Left cardiac atrium (tissue), 4 donors: ENCODE data around the gene LITAF. TPM values are rescaled to one million over a fixed set of nuclear protein-coding genes. Genes with fewer than 3 reads are reported as not detected.

Experiments used
- ATAC-seq, 2 donors: fragments of 200-7000 bp; cut with Tn5 transposase; one replicate each; pipeline ENCODE4 v1.9.1; 2020; ENCODE audit warnings: mild to moderate bottlenecking in 2 of 2, moderate library complexity in 2 of 2
- DNase-seq: peaks from one replicate; pipeline ENCODE4 v3.0.0-alpha.2; 2020
- intact Hi-C, 2 donors: fragments of 100-400 bp; cut with DNase I; formaldehyde crosslinking; loops; one replicate each; pipeline versions ENCODE4 v1.14.1 to v1.15.1; 2022 to 2023
- long read RNA-seq: library from polyadenylated mRNA; unstranded; transcript quantifications from one replicate; pipeline ENCODE4 v2.0.0, GENCODE V29; 2021
- total RNA-seq, 2 donors: library from RNA; stranded (reverse); fragmentation: NEBNext Ultra II Directional; extraction: Animal tissue kit (Norgen Biotek cat#: 25700); gene quantifications; one replicate each; pipeline ENCODE4 v1.2.1, GENCODE V29; 2021
- donor health status: DM: no; HTN: yes; CAD: no.
- donor health status: DM: no; HTN: yes; CAD: no; lungs with severe emphysema.
- donor health status: DM: yes; HTN: yes; CAD: no.
- donor health status: Dilated cardiomyopathy.

Gene LITAF
- total RNA-seq, result 10 to 100 TPM; 76.3 to 86.0 TPM
- long read RNA-seq, transcript LITAF-221 (4 exons, 2,467 nt), result major isoform, 37 of 90 reads
- long read RNA-seq, partial matches to known transcripts, result 7 of 90 reads
- long read RNA-seq, other reads (novel, unspliced or antisense), result 41 of 90 reads

GRCh38 chr16:11586856-11587642 lies at the start of gene LITAF:
LITAF (minus strand) TSS chr16:11586919; CDS start chr16:11556730, 30,189 bp downstream.
- DNase-seq, result peak; percentile 74
- intact Hi-C loops, result no loop called here
- ATAC-seq, result peak; percentile 88 to 90

- intact Hi-C loops, result no loop called here
- no peak for ATAC-seq
Measured at GRCh38 chr16:11636172-11636721, 49.5 kb upstream of the LITAF start.

GRCh38 chr16:11635679-11636171 lies 49.0 kb upstream of the LITAF start:
- ATAC-seq (no peak), DNase-seq (no peak)
- intact Hi-C loops, result no loop called here

More at GRCh38 chr16:11636172-11636721, 49.5 kb upstream of the LITAF start:
- DNase-seq, result no peak

GRCh38 chr16:11635113-11635652 lies 48.5 kb upstream of the LITAF start:
- ATAC-seq, result no peak
- no peak for DNase-seq
- intact Hi-C loops, result no loop called here

GRCh38 chr16:11634312-11634711 lies 47.6 kb upstream of the LITAF start:
- ATAC-seq (no peak), DNase-seq (no peak)
- intact Hi-C loops, result no loop called here

- intact Hi-C loops, result no loop called here
- DNase-seq, result no peak
- no peak for ATAC-seq
Measured at GRCh38 chr16:11633113-11633512, 46.4 kb upstream of the LITAF start.

GRCh38 chr16:11632455-11632939 lies 45.8 kb upstream of the LITAF start:
- ATAC-seq (peak; percentile 72 to 79), DNase-seq (peak; percentile 78)
- intact Hi-C loops, result no loop called here

GRCh38 chr16:11631214-11631613 lies 44.5 kb upstream of the LITAF start:
- intact Hi-C loops, result no loop called here
- ATAC-seq (no peak), DNase-seq (no peak)

GRCh38 chr16:11630768-11631056 lies 44.0 kb upstream of the LITAF start:
- intact Hi-C loops, result no loop called here
- ATAC-seq (no peak), DNase-seq (no peak)

GRCh38 chr16:11630046-11630767 lies 43.5 kb upstream of the LITAF start:
- DNase-seq, result no peak
- intact Hi-C loops, result no loop called here
- no peak for ATAC-seq

- DNase-seq (no peak), ATAC-seq (peak in 1 of 2 donors; percentile 52)
- intact Hi-C loops, result no loop called here
Measured at GRCh38 chr16:11629071-11630030, 42.6 kb upstream of the LITAF start.

GRCh38 chr16:11627822-11628457 lies 41.2 kb upstream of the LITAF start:
- ATAC-seq, result peak in 1 of 2 donors; percentile 14
- DNase-seq, result peak; percentile 40
- intact Hi-C loops, result no loop called here

- ATAC-seq (no peak), DNase-seq (no peak)
- intact Hi-C loops, result no loop called here
Measured at GRCh38 chr16:11627292-11627663, 40.6 kb upstream of the LITAF start.

- DNase-seq (no peak), ATAC-seq (no peak)
- intact Hi-C loops, result no loop called here
Measured at GRCh38 chr16:11626657-11627291, 40.1 kb upstream of the LITAF start.

- ATAC-seq (no peak), DNase-seq (no peak)
- intact Hi-C loops, result no loop called here
Measured at GRCh38 chr16:11625769-11626168, 39.0 kb upstream of the LITAF start.

GRCh38 chr16:11624636-11625607 lies 38.2 kb upstream of the LITAF start:
- DNase-seq (no peak), ATAC-seq (no peak)
- intact Hi-C loops, result no loop called here
